MM.1S (cell line): ENCODE data around the gene GPBP1L1.

Experiments used
- CTCF ChIP-seq: fragments of 300-600 bp; sonication (generic); IDR thresholded peaks from 2 replicates; pipeline ENCODE4 v1.5.1; 2016; ENCODE audit warnings: antibody characterized with exemption, low read length, mixed read lengths
- EZH2 ChIP-seq: fragments of 300-600 bp; sonication (generic); optimal IDR thresholded peaks from 2 replicates; pipeline ENCODE3; 2017; ENCODE audit warnings: low read depth, mild to moderate bottlenecking, antibody characterized with exemption, low read length, mixed read lengths

- TF ChIP-seq CTCF = no peak
- no peak for TF ChIP-seq EZH2
Measured at GRCh38 chr1:45654540-45655280, 31.6 kb downstream of the GPBP1L1 start.
